Stimulated activated CD4-positive, alpha-beta T cell treated with anti-CD3 and anti-CD28 coated beads, Interleukin-4, amount 100 ng/mL, for 24 hours (primary cell): ENCODE data around the gene EZH1.
"Not testable (repeated sequence)": the region's sequence is repeated elsewhere in the genome, so short reads cannot be mapped to it uniquely, and the experiment has no call there.

ENCODE experiments used
- DNase-seq: peaks from one replicate; pipeline ENCODE4 v3.0.0-alpha.2; 2020

The EZH1 gene

DNA sequence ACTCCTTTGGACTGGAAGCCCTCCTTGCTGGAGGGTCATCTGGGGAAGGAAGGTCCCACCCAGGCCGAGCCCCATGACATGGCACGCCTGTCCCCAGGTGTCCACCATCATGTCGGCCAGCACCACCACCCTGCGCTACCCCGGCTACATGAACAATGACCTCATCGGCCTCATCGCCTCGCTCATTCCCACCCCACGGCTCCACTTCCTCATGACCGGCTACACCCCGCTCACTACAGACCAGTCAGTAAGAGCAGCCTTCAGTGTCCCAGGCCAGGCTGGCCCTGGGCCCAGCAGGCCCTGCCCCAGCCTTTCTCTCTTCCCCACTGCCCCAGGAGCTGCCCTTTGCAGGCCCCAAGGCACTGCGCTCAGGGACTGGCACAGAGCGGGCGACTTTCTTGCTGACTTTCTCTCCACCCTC, 79.2 kb downstream of the EZH1 start:
- DNase-seq: no peak

DNA sequence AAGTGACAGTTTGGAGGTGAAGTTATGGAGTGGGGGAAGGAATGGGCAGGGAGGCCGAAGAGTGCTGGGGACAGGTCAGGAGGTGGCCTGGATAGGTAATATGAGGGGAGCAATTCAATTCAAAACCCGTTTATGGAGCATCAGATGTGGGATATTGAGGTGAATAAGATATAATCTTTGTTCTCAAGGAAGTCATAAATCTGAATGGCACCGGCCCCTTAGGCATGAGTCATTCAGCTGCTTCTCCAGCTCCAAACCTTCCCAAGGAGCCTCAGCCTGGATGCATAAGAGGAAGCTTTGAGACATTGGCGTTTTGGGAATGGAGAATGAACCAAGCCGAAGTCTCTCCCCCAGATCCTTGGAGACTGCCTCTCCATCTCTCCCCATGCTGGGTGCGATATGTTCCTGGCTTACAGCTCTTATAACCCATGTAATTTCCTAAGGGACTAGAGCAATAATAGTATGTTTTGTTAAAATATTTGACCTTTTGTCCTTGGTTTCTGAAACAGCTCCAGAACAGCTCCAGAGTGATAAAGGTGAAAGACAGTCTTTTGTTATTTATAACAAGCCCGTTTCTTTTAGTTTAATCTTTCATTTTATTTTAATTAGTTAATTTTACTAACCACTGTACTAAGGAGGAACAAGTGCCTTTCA, 84.0 kb downstream of the EZH1 start:
- DNase-seq: no peak

DNA sequence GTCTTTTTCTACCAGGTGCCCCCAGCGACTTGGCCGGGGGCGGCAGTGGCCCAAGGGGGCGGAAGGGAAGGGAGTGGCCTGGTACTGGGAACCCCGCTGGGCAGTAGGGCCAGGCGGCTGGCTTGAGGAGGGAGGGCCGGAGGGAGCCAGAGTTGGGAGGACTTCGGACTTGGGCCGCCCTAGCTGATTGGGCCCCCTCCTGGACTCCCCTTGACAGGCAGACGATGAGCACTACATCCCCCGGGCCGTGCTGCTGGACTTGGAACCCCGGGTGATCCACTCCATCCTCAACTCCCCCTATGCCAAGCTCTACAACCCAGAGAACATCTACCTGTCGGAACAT, 84.9 kb downstream of the EZH1 start:
- DNase-seq: not testable (repeated sequence)

DNA sequence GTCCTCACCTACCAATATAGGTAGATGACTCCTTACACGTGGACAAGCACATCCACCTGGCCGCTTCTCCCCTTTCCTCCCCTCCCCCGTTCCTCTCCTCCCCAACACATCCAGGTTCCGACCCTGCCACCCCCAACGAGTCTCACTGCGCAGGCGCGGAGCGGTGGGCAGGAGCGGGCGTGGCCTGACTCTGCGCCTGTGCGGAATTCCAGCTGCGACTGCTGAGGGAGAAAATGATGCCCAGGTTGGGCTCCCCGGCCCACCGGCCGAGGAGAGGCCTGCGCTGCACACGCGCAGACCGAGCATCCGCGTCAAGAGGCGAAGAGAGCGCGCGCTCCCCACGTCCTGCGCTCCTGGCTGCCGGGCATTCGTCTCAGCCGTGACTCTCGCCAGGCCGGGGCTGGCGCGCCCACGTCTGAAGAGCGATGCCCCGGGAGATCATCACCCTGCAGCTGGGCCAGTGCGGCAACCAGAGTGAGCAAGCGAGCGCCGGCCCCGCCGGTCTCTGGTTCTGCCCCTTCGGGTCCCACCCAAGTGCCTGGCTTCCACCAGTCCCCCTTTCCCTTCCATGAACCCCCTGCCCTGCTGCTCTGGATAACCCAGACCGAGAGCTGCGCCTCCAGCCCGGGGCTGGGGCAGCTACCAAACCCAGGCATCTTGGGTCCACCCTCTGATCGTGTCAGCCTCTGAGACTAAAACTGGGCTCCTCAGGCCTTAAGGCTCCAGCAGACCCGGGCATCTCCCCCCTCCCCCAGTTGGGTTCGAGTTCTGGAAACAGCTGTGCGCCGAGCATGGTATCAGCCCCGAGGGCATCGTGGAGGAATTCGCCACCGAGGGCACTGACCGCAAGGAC, 85.5 kb downstream of the EZH1 start, which contains the start of gene TUBG2:
TSS of gene TUBG2 (plus strand) at position 206 of the 853 bp plus-strand sequence. CDS start at position 426, 220 bp downstream.
- peak; percentile 85 for DNase-seq

DNA sequence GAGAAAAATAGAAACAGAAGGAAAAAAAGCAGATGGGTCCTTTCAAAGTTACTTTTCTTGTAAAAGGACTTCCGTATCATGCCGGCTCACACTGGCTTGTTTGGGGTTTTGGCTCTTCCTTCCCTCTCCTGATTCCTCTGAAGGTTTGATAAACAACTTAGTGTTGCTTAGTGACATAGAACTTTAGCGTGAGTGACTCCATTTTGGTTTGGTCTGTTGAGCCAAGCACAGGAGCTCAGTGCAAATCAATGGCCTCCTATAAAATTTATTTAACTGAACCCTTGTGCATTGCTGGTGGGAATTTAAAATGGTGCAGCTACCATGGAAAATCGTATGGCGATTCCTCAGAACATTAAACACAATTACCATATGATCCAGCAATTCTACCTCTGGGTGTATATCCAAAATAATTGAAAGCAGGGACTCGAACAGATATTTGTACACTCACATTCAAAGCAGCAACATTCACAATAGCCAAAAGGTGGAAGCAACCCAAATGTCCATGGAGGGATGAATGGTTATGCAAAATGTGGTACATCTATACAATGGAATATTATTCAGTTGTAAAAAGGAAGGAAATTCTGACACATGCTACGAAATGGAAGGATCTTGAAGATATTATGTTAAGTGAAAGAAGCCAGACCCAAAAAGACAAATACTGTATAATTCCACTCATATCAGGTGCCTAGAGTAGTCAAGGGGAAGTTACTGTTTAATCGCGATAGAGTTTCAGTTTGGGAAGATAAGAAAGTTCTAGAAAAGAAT, 86.8 kb downstream of the EZH1 start:
- DNase-seq: no peak

DNA sequence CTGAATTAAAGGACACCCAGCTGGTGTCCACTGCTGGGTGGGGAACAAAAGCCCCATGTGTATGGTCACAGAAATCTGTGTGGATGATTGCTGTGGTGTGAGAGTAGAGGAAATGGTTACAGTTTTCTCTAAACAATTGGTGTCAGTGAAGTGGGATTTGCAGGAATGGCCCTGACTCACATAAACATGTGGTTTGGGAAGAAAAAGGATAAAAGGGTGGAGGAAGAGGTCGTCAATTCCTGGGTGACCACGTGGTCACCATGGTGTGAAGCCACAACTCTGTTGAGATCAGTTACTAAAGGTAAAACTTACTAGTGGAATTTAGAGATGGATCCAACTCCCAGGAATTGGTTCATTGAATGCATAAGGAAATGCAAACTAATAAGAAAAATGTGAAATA, 89.3 kb downstream of the EZH1 start:
- DNase-seq: no peak

DNA sequence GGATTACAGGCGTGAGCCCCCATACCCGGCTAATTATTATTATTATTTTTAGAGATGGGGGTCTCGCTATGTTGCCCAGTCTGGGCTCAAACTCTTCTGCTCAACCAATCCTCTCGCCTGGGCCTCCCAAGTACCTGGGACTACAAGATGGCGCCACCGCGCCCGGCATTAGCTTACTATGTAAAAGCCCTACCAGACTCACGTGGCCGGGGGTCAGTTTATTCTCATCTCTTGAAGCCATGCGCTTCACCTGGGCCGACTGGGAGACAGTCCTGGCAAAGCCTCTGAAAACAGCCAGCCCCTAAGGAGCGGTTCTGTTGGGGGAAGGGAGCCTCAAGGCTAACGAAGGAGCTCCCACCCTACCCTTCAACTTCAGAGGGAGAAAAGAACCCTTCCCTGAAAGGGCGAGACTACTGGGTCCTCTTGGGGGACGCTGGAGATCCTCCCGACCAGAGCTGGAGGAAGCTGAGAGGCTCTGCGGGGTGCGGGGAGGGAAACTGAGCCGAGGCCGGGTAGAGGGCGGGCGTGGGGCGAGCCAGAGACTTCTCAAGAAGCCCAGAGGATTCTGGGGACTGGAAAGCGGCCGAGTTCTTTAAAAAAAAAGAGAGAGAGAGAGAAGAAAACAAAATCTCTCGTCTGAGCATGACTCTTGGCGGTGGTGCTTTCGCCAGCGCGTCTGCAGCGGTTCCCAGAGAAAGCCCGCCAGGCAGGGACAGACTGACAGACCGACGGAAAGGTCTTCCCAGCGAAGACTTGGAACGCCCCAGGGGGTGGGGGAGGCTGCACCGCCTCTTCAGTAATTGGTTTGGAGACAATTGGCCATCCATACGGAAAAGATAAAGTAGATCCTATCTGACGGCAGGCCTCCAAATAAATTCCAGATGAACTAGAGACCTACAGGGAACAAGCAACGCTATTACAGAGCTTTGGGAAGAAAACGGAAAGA, 91.4 kb downstream of the EZH1 start:
- DNase-seq: no peak

DNA sequence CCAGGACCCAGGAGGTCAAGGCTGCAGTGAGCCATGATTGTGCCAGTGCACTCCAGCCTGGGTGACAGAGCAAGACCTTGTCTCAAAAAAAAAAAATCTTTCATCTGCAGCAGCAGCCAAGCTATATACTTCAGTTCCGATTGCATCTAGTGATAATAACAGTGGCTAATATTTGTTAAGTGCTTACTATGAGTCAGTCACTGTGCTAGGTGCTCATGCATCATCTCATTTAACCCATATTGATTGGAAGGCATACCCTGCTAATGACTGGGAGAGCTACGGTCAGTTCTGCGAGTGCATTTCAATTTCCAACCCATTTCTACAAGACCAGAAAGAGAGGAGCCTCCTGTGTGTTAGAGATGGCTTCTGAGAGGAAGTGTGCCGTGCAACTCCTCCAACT, 93.4 kb downstream of the EZH1 start:
- no peak for DNase-seq
